HFFc6 (cell line): Measurements from ENCODE around the gene SNAP47. TPM values are rescaled to one million over a fixed set of nuclear protein-coding genes. Genes with fewer than 3 reads are reported as not detected.

Experiments
- DNase-seq: peaks from one replicate; pipeline ENCODE4 v3.0.0-alpha.2; 2018
- H3K27ac Mint-ChIP-seq: 2 replicates; pipeline ENCODE4 v1.8.0; 2020; ENCODE audit warnings: mild to moderate bottlenecking, mixed read lengths
- H3K27me3 Mint-ChIP-seq: 2 replicates; pipeline ENCODE4 v1.8.0; 2021; ENCODE audit warnings: mild to moderate bottlenecking, moderate library complexity, mixed read lengths; ENCODE audit not compliant: insufficient read depth
- H3K36me3 Mint-ChIP-seq: 2 replicates; pipeline ENCODE4 v1.8.0; 2021; ENCODE audit warnings: low read depth, mixed read lengths
- H3K4me1 Mint-ChIP-seq: 2 replicates; pipeline ENCODE4 v1.8.0; 2020; ENCODE audit warnings: low read depth, mixed read lengths
- H3K4me3 Mint-ChIP-seq: 2 replicates; pipeline ENCODE4 v1.8.0; 2020; ENCODE audit warnings: mild to moderate bottlenecking, moderate library complexity, mixed read lengths
- H3K9me3 Mint-ChIP-seq: 2 replicates; pipeline ENCODE4 v1.8.0; 2020; ENCODE audit warnings: mild to moderate bottlenecking, mixed read lengths
- total RNA-seq, 6 experiments: library from RNA; stranded (reverse); fragmentation: NEBNext Ultra II Directional; extraction: Animal tissue kit (Norgen Biotek cat#: 25700); gene quantifications; 2 replicates in 1 of 6; 3 replicates in 5 of 6; pipeline ENCODE4 v1.2.3, GENCODE V29; 2021
- TF ChIP-seq, protein P1 (sequence below): fragments of 200-600 bp; sonication (generic); IDR thresholded peaks from 2 replicates; pipeline ENCODE4 v1.5.0; 2021; ENCODE audit warnings: antibody characterized with exemption, mild to moderate bottlenecking

The SNAP47 gene
- total RNA-seq, 6 experiments from 2014 or later, result 27.0 to 31.2 (median 30.4) TPM

DNA sequence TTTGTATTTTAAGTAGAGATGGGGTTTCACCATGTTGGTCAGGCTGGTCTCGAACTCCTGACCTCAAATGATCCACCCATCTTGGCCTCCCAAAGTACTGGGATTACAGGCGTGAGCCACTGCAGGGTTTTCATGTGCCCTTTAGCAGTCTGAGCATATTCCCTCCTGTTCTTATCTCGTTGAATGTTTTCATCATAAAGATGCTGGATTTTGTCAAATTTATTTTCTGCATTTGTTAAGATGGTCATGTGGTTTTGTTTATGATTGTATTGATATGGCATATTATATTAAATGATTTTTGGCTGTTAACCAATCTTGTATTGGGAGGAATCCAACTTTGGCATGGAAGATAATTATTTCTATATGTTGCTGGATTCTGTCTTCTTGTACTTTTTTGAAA, 8.9 kb upstream of the SNAP47 start:
- TF ChIP-seq, protein P1, sequence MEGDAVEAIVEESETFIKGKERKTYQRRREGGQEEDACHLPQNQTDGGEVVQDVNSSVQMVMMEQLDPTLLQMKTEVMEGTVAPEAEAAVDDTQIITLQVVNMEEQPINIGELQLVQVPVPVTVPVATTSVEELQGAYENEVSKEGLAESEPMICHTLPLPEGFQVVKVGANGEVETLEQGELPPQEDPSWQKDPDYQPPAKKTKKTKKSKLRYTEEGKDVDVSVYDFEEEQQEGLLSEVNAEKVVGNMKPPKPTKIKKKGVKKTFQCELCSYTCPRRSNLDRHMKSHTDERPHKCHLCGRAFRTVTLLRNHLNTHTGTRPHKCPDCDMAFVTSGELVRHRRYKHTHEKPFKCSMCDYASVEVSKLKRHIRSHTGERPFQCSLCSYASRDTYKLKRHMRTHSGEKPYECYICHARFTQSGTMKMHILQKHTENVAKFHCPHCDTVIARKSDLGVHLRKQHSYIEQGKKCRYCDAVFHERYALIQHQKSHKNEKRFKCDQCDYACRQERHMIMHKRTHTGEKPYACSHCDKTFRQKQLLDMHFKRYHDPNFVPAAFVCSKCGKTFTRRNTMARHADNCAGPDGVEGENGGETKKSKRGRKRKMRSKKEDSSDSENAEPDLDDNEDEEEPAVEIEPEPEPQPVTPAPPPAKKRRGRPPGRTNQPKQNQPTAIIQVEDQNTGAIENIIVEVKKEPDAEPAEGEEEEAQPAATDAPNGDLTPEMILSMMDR, result no peak
- no peak overlapping the region for H3K27ac Mint-ChIP-seq
- peaks cover 20% of the 10 kb centered on the region for H3K9me3 Mint-ChIP-seq
- peaks cover 30% of the 10 kb centered on the region for H3K36me3 Mint-ChIP-seq
- H3K4me3 Mint-ChIP-seq, result no peak overlapping the region
- no peak for DNase-seq
- H3K4me1 Mint-ChIP-seq, result peaks cover 23% of the 10 kb centered on the region
- H3K27me3 Mint-ChIP-seq, result peaks cover 11% of the 10 kb centered on the region

DNA sequence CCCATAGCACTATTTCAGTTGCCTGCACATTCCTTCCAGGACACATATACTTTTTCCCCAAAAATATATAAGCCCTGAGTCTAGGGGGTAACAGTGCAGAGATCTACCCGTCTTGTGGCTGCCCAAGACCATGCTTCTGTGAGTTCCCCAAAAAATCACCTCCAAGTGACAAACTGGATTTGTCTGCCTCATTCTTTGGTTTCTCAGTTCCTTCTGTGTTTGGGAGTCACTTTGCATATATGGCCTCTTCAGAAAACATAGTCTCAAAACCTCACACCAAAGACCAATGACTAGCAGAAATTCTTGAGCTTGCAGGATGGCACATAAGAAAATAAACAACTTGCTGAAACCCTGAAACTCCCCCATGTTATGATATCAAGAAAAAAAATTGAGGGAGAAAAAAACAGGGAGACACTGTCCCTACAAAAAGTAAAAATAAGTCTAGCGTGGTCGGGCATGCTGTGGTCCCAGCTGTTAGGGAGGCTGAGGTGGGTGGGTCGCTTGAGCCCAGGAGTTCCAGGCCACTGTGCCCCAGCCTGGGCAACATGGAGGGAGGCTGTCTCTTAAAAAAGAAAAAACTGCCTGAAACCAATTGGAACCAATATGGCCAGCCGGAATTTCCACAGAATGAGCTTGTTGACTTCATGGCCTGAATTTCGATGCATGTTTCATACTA, 8.2 kb upstream of the SNAP47 start:
- no peak overlapping the region for H3K27ac Mint-ChIP-seq
- H3K27me3 Mint-ChIP-seq, result peaks cover 12% of the 10 kb centered on the region
- H3K36me3 Mint-ChIP-seq, result peaks cover 23% of the 10 kb centered on the region
- DNase-seq, result no peak
- TF ChIP-seq, protein P1, result no peak
- peaks cover 23% of the 10 kb centered on the region for H3K4me1 Mint-ChIP-seq
- peaks cover 13% of the 10 kb centered on the region for H3K9me3 Mint-ChIP-seq
- H3K4me3 Mint-ChIP-seq, result no peak overlapping the region

DNA sequence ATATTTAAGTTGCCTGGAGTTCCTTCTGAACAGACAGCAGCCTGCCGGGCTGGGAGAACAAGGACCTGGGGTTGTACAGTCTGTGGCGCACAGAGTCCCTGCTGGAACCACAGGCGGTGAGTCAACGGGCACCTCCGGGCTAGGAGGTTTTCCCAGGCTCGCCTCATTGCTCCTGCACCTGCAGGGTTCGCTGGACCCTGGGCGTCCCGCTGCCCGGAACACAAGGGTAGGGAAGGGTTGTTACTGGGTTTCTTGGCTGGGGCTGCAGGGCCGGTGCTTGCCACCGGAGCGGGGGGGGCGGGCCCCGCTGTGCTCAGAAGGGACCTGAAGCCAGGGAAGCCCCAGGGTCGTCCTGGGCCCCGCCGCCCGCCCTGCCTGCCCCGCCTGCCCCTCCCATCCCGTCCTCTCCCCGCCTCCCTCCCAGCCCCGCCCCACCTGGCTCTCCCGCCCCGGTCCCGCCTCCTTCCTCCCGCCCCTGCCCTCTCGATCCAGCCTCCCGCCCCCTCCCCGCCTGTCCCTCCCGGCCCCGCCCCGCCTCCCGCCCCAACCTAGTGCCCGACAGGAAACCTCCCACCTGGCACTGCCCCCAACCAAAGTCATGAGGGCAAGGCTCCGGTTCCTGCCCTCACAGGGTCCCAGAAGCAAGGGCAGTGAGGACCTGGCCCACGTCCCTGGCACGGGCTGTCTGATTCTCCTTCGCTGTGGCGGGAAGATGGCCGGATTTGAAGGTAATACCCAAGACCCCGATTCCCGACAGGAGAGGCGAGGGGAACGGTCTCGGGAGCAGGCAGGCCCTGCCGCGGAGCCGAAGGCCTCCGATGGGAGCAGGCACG, 7.0 kb upstream of the SNAP47 start:
- TF ChIP-seq, protein P1, result no peak
- H3K9me3 Mint-ChIP-seq, result peaks cover under 1% of the 10 kb centered on the region
- peak; percentile 18 for DNase-seq
- H3K36me3 Mint-ChIP-seq, result peaks cover 11% of the 10 kb centered on the region
- peaks cover 23% of the 10 kb centered on the region for H3K4me1 Mint-ChIP-seq
- H3K27ac Mint-ChIP-seq, result no peak overlapping the region
- peak overlapping the region; percentile 78 for H3K4me3 Mint-ChIP-seq
- H3K27me3 Mint-ChIP-seq, result peaks cover 13% of the 10 kb centered on the region

DNA sequence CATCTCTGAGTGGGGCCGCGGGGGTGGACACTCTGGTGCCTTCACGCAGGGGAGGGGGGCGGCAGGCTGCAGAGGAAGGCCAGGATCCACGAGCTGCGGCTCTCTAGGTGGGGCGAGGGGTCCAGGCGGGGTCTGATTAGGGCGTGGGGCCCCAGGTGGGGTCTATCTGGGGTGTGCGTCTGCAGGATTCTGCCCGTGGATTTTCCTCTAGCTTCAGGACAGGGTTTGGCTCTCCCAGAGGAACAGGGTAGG, 6.4 kb upstream of the SNAP47 start:
- Mint-ChIP-seq H3K36me3 (peaks cover 7% of the 10 kb centered on the region), H3K27me3 (peaks cover 13% of the 10 kb centered on the region), H3K27ac (peak overlapping the region; percentile 36; the same call in 1 of the 2 replicates)

DNA sequence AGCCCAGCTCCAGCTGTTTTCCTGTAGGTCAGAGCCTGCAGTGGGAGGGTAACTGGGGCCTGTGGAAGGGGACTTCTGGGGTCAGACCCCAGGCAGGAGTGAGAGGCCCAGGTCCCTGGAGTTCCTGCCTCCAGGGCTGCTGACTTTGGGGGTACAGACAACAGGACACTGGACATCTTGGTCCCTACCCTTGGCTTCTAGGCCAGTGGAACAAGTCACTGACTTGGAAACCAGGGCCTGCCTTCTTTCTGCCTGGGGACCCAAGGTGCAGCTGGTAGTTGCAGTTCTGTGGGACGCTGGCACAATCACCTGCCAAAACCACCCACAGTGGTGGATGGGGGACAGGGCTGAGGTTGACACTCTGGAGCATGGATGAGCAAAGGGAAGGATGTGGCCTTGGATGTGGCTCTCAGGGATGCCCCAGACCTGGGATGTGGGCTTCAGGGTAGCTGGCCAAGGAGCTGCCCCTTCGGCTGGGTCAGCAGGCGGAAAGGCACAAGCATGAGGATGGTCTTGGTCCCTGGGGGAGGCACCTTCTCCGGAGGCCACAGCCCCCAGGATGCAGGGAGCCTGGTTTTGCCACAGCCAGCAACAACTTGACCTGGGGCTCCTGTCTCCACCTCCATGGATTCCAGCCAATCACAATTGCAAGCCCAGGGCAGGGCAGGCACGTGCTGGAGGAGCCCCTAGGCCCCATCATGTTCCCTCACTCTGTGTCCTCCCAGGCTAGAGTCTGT, 5.9 kb upstream of the SNAP47 start:
- TF ChIP-seq, protein P1, result no peak
- peaks cover 2% of the 10 kb centered on the region for H3K36me3 Mint-ChIP-seq
- H3K27me3 Mint-ChIP-seq, result peaks cover 13% of the 10 kb centered on the region
- no peaks in the 10 kb centered on the region for H3K9me3 Mint-ChIP-seq
- H3K4me1 Mint-ChIP-seq, result peaks cover 23% of the 10 kb centered on the region
- H3K27ac Mint-ChIP-seq, result peak overlapping the region; percentile 36; the same call in 1 of the 2 replicates
- peak overlapping the region; percentile 78 for H3K4me3 Mint-ChIP-seq
- no peak for DNase-seq

More for the DNA sequence above, 6.4 kb upstream of the SNAP47 start:
- TF ChIP-seq, protein P1, result no peak
- peaks cover 23% of the 10 kb centered on the region for H3K4me1 Mint-ChIP-seq
- no peak for DNase-seq
- H3K9me3 Mint-ChIP-seq, result no peaks in the 10 kb centered on the region
- H3K4me3 Mint-ChIP-seq, result peak overlapping the region; percentile 78
